GM21515 (cell line): ENCODE results near the gene MRC2.

Source experiments
- ATAC-seq: cut with Tn5 transposase; IDR thresholded peaks from one replicate; pipeline ENCODE4 v1.9.1; 2021; ENCODE audit not compliant: unreplicated experiment

Gene MRC2

GRCh38 chr17:62631936-62632924 is 4.8 kb downstream of the MRC2 start:
- ATAC-seq = no peak

GRCh38 chr17:62637809-62638208 is 10.3 kb downstream of the MRC2 start:
- ATAC-seq = no peak

GRCh38 chr17:62641153-62641552 is 13.7 kb downstream of the MRC2 start:
- no peak for ATAC-seq

GRCh38 chr17:62641951-62642350 is 14.5 kb downstream of the MRC2 start:
- no peak for ATAC-seq

GRCh38 chr17:62643496-62643895 is 16.0 kb downstream of the MRC2 start:
- no peak for ATAC-seq

- ATAC-seq = no peak
Observed at GRCh38 chr17:62644487-62645173, 17.2 kb downstream of the MRC2 start.

GRCh38 chr17:62648251-62648955 is 20.9 kb downstream of the MRC2 start:
- no peak for ATAC-seq

- ATAC-seq = no peak
Observed at GRCh38 chr17:62648956-62649294, 21.5 kb downstream of the MRC2 start.

- no peak for ATAC-seq
Observed at GRCh38 chr17:62649570-62649969, 22.1 kb downstream of the MRC2 start.

- no peak for ATAC-seq
Observed at GRCh38 chr17:62650587-62650986, 23.1 kb downstream of the MRC2 start.

- ATAC-seq = no peak
Observed at GRCh38 chr17:62652251-62653001, 25.0 kb downstream of the MRC2 start.

GRCh38 chr17:62653002-62653825 is 25.7 kb downstream of the MRC2 start:
- peak; percentile 72 for ATAC-seq

GRCh38 chr17:62653826-62654761 is 26.6 kb downstream of the MRC2 start:
- ATAC-seq = no peak

GRCh38 chr17:62655656-62656055 is 28.2 kb downstream of the MRC2 start:
- ATAC-seq = no peak

- ATAC-seq = no peak
Observed at GRCh38 chr17:62656446-62656845, 29.0 kb downstream of the MRC2 start.

- no peak for ATAC-seq
Observed at GRCh38 chr17:62657145-62657665, 29.7 kb downstream of the MRC2 start.

GRCh38 chr17:62657690-62658089 is 30.2 kb downstream of the MRC2 start:
- no peak for ATAC-seq

GRCh38 chr17:62658136-62658920 is 30.9 kb downstream of the MRC2 start:
- ATAC-seq = no peak
